Activated gamma-delta T cell treated with Interleukin-2 at 50 U/mL for 16 hours (primary cell): ENCODE data around the gene ANKRD6.

Experiments
- DNase-seq: peaks from one replicate; pipeline ENCODE4 v3.0.0-alpha.2; 2020

The ANKRD6 gene

DNA sequence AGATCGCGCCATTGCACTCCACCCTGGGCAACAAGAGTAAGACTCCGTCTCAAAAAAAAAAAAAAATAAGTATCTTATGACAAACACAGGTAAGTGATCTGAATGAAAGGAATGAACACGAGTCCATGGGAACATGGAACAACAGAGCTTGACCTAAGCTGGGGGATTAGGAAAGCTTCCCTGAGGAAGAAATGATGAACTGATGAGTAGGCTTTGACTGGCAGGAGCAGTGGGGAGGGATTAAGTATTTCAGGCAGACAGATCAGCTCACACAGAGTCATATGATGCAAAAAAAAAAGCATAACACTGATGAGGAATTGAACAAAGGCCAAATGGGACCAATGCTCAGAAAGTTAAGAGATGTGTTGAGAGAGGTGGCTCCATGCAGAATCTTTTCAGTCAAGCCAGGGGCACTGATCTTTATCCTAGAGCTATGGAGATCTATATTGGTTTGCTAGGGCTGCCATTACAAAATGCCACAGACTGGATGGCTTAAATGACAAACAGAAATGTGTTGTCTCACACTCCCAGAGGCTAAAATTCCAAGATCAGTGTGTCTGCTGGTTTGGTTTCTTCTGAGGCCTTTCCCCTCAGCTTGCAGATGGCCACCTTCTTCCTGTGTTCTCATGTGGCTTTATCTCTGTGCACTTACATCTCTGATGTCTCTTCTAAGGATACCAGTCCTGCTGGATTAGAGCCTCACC lies 85.6 kb downstream of the ANKRD6 start:
- DNase-seq, result no peak

DNA sequence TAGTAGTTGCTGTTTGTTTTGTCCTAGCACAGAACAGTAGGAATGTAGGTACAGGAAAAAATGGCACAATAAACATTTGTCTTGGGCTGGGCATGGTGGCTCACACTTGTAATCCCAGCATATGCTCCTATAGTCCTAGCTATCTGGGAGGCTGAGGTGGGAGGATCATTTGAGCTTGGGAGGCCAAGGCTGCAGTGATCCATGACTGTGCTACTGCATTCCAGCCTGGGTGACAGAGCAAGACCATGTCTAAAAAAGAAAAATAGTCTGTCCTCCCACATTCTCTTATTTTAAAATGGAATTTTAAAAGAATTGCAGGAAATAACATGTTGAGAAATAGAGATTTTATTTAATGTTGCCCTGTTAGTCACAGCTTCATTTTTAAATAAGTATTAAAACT lies 87.8 kb downstream of the ANKRD6 start:
- DNase-seq, result no peak

DNA sequence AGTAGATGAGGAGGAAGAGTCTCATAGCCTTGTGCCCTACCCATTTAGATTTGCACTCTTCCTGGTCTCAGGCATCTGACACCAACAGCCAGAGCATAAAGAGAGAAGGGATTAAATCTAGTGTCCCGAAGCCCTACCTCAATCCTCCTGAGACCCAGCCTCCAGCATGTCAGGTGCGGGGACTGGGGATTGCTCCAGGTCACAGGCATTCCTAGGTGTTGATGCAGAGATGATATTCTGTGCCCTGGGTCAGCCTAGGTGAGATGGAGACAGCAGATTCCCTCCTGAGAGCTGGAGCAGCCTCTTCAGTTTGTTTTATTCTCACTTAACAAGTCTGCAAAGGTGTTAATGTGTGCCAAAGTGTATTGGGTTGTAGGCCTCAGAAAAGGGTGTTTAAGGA lies 89.8 kb downstream of the ANKRD6 start:
- DNase-seq, result no peak

DNA sequence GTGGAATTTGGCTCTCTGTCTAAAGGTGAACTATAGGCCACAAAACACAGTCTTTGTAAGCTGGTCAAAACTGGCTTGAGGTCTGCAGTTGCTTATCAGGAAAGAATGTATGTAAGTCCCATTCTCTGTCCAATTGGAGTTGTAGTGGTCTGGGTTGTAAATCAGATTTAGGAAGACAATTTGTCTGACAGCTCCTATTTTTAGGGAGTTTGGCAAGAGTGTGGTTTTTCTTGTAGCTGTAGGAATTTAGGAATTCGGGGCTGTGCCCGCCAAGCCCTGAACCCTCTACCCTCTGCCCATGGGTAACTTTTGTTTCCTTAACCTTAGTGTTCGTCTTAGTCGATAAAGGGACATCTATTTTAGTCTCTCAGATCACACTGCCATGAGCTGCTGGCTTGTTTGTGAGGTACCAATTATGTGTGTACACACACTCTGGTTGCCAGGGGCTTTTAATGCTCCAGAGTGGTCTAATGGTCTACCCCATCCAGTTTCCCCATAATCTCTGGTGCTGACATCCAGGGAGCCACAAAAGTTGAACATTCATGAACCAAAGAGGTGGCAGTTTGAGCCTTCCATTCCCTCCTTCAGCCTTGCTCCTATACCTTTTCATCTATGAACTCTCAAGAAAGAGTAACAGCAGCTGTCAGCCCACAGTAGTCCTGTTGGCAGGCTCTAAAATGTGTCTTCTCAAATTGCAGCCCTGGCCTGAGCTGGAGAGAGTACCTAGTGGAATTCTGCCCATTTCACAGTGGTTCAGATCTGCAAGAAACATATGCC lies 93.0 kb downstream of the ANKRD6 start:
- no peak for DNase-seq

DNA sequence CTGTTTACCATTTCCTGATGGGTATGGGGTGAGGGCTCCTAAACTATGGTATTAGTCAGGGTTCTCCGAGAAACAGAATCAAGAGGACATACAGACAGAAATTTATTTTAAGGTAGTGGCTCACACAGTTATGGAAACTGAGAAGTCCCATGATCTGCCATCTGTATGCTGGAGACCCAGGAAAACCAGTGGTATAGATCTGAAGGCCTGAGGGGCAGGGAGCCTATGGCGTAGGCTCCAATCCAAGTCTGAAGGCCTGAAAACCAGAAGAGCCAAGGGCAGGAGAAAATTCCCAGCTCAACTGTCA lies 93.6 kb downstream of the ANKRD6 start:
- no peak for DNase-seq

DNA sequence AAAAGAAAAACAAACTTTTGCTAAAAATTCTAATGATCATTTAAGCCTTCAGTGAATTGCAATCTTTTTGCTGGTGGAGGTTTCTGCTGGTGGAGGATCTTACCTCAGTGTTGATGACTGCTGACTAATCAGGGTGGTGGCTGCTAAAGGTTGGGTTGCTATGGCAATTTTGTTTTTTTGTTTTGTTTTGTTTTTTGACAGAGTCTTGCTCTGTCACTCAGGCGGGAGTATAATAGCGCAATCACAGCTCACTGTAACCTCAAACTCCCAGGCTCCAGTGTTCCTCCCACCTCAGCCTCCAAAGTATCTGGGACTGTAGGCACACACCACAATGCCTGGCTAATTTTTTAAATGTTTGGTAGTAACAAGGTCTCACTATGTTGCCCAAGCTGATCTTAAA lies 94.7 kb downstream of the ANKRD6 start:
- DNase-seq, result no peak

DNA sequence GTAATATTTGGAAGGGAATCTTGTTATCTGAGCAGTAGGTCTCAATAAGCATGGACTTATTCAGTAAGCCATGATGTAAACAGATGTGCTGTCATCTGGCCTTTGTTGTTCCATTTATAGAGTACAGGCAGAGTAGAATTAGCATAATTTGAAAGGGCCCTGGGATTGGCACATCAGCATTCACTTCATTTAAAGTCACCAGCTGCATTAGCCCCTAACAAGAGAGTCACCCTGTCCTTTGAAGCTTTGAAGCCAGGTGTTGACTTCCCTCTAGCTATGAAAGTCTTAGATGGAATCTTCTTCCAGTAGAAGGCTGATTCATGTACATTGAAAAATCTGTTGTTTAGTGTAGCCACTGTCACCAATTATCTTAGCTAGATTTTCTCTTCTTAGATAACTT lies 95.9 kb downstream of the ANKRD6 start:
- no peak for DNase-seq

DNA sequence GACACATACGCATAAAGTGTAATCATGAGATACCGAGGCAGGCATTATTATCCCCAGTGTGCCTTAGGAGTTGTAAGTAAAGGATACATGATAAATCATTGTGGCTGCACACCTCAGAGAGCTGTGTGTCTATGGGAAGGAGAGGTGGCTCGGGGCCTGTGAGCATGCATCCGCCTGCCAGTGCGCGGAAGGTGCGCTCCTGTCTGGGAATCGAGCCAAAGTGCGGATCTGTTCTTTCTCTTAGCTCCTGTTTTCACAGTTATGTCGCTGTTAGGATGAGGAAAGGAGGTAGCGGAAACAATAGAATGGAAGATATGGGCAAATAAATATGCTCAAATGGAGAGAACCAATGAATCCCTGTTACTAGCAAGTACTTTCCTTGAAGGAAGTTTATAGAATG lies 98.0 kb downstream of the ANKRD6 start:
- DNase-seq, result no peak

DNA sequence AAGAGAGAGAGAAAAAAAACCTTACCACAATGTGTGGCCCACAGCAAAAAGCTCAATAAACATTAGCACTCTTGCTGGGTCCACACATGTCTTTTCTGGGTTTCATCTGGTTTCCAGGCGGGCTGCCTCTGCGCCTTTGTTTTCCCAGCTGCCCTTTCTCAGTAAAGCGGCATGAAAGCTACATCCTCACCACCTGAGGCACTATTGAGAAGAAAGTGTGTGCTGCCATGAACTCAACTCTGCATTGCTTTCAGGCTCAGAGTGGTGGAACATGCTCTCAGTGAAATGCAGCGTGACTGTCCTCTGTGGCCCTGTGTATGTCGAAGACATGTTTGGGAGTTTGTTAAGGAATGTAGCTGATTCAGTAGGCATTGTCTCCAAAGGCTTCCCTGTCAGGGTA lies 103.3 kb downstream of the ANKRD6 start:
- no peak for DNase-seq

DNA sequence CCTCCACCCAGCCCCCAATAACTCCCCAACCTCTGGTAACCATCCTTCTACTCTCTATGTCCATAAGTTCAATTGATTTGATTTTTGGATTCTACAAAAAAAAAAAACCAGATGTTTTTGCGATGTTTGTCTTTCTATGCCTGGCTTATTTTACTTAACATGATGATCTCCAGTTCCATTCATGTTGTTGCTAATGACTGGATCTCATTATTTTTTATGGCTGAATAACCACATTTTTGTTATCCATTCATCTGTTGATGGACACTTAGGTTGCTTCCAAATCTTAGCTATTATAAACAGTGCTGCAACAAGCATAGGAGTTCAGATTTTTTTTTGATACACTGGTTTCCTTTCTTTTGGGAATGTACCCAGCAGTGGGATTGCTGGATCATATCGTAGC lies 106.8 kb downstream of the ANKRD6 start:
- DNase-seq, result no peak

DNA sequence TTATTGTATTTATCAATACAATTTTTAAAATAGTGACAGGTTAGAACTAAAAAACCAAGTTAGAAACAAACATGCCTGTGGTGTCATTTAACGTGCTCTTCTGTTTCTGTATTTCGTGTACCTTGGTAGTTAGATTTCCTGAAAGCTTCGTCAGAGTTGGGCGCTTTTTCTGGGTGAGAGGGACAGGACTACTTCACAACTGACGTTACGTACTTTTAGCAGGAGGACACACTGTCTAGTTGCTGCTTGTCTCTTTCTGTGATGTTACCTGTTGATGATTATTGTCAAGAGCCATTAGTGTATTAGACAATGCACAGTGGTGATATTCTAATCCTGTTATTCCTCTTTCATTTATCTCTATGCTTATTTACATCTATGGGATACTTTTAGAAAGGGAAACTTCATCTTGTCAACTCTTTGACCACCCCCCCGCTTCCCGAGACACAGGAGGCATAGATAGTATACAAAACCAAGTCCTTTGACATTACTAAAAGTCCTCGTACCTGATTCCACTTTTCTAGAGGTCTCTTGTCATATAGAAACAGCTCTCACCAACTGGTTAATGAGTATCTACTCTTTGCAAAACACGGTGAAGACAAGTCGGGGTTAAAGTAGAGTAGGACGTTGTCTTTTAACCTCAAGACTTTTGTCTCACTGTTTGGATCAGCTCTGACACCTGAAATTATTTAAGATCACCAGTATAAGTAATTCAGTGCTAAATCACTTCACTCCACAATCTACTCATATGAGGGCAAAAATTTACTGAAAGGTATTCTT lies 109.3 kb downstream of the ANKRD6 start:
- DNase-seq, result no peak

DNA sequence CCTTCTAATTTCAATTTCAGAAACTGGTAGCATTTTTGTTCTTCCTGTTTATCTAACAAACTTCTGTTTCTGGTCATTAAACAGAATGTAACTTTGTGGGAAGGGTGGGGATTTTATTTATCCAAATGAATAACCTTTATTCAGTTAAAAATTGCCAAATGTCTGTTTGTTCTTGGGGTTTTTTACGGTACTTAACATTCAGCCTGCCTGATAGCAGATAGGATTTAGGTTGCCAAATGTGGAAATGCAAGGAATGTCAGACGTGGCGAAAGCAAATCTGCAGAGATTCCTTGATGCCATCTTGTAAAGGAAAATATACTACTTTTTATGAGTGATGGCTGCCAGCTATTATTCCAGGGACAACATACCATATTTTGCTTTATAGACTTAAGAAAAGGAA lies 109.9 kb downstream of the ANKRD6 start:
- no peak for DNase-seq

DNA sequence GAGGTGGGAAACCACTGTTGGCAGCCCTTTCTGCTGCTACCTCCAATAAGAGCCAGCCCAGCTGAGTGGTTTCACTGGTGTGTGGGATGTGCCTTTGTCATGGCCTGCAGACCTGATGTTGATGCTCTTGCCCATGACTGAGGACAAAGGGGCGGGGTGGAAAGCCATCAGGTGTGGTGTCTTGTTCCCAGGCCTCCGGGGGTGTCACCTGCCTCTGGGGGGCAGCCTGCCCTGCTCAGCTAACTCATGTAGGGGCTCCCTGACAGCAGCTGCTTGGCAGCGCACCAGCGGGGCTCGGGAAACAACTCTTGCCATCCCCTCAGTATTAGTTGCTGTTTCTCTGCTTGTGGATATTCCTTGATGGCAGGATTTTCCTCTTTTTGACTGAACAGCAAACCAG lies 114.3 kb downstream of the ANKRD6 start:
- no peak for DNase-seq

DNA sequence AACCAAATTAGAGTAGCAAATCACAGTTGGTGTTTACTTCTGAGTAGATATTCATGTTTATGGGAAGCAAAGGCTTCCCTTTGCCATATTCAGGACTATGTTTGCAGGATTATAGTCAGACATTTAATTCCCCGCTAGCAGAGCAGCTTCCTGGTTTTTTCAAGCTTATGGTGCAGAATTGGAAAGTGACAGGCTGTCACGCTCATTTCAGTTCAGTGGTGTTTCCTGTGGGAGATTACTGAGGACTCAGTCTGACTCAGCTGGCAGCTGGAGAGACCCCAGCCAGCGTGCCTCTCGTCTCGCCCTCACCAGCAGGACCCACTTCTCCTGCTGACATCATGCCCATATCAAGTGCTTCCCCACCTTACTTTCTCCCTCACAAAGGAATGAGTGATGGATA lies 120.5 kb downstream of the ANKRD6 start:
- no peak for DNase-seq

DNA sequence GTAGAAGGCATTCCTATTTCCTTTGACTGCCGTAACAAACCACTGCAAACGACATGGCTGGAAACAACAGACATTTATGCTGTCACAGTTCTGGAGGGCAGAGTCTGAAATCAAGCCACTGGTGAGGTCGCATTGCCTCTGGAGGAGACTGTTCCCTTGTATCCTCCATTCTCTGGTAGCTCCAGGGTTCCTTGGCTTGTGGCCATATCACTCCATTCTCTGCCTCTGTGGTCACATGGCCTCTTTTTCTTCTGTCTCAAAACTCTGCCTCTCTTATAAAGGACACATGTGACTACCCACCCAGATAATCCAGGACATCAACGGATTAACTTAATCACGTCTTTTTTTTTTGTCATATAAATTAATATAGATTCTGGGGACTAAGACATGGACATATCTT lies 121.2 kb downstream of the ANKRD6 start:
- DNase-seq, result no peak

DNA sequence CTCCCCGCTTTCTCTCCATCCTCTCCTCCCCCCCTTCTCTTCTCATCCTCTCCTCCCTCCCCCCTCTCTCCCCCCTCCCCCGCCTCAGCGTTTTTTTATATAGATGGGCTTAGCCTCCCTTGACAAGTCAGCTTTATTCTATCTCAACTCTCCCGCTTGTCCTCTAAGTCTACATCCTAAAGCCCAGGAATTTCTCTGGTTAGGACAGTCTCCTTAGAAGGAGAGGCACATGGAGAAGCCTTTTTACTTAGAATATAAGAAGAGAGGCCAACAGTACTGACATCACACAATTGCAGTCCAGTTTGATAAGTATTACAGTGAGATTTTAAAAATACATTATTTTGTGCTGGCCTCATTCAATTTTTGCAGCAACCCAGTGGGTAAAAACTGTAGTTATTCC lies 122.1 kb downstream of the ANKRD6 start:
- DNase-seq, result no peak

DNA sequence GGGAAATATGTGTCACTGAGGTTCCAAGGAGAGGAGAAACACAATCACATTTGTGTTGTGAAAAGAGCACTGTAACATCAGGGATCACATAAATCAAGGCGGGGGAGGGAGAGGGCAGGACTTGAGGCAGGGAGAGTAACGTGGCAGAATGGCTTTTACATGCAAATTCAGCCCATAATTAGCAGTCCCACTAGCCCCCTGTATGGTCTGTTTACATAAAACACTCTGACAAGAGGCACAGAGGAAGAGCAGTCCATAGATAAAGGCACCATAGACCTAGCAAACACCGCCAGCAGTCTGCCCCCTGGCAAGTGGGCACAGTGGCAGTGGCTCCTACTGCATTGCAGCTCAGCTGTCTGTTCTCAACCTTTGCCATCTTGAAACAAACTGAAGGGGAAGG lies 122.9 kb downstream of the ANKRD6 start:
- DNase-seq, result no peak

DNA sequence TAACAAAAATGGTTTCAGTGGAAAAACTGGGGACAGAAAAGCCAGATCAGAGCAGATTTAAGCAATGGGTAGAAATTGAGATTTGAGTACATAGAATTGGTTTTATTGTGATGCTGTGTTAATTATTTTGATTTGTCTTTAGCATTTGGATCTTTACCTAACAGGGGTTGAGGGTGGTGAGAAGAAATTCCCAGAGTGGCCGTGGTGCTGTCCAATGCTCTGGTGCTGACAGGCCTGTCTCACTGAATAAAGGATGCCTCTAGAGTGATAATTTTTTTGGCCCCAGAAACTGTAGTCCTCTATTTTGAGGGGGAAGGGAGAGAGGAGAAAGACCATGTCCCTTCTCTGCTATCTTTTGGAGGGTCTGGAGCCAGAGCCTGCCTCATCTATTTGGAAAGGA lies 126.5 kb downstream of the ANKRD6 start:
- DNase-seq, result no peak

DNA sequence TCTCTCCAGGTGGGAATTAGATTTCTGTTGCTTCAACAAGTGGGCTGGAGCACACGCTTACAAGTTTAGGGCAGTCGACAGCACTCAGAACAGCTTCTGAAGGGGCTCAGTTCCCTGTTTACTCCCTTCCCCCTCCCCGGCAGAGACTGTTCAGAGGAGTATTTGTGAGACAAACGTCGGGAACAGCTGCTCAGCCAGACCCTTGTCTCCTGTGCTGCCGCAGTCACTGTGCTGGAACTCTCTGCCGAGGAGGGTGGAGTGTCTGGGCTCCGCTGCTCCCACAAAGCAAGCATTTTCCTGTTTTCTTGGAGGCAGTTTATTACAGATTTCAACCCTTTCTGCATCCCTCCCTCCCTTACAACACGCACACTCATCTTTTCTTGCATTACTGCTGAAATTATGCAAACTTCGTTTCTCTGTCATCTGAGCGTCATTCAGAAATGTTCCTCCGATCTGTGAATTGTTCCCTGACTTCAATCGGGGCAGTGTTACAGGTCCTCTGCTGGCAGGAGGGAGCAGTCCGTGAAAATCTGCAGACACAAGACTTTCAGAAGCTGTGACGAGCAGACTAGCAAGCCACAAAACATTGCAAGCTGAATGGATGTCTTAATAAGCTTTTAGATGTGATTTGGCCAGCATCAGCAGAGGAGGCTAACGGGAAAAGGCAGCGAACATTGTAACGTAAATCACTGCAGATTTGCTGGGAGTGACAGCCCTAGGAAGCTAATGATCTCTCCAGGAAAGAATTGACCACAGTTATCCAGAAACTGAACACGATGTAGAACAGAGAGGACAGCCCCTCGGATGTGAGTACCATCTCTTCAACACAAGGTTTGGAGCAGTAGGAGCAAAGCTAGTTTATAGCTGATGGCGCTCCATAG lies 129.4 kb downstream of the ANKRD6 start:
- DNase-seq, result no peak

DNA sequence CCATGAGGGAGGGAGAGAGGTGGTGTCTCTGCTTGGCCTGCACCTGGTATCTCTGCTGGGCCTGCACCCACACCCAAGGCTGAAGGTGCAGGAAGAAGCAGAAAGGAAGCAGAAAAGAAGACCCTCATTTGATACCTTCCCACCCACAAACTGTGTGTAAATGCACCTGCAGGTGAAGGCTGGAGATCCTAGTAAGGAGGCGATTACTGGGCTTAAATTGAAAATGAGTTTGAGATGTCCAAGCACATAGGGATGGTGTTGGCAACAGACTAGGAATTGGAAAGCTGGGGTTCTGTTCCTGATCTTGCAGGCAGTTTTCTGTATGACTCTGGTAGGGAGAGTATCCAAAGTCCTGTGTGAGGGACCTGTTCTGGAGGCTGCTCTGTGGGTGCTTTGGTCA lies 130.9 kb downstream of the ANKRD6 start:
- DNase-seq, result no peak

DNA sequence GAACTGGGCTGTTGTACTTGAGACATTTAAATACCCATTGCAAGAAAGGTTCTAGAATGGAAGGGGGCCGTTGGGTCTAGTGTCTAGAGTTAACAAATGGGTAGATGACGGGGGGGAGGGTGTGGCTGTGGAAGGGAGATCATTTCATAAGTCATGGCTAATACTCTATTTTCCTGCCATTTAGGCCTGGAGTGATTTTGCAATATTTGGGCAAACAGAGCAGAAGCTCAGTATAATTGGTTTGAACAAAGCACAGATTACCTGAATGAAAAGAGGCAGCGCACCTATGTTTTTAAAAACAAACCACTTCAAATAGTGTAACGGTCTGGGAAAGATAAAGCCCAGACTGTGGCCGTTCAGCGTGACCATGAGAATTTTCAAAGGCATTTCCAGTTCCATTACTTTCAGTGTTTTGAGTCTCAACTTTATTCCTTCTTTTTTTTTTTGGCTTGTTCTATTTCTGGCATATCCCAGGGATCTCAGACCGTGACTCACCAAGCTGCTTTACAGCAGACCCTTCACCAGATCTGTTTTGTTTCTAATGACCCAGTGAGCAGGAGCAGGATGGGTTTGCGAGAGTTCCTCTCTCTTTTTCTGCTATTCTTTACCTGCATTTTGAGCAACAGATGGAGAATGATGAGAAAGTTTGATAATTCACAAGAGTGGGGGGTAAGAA lies 131.9 kb downstream of the ANKRD6 start:
- no peak for DNase-seq

DNA sequence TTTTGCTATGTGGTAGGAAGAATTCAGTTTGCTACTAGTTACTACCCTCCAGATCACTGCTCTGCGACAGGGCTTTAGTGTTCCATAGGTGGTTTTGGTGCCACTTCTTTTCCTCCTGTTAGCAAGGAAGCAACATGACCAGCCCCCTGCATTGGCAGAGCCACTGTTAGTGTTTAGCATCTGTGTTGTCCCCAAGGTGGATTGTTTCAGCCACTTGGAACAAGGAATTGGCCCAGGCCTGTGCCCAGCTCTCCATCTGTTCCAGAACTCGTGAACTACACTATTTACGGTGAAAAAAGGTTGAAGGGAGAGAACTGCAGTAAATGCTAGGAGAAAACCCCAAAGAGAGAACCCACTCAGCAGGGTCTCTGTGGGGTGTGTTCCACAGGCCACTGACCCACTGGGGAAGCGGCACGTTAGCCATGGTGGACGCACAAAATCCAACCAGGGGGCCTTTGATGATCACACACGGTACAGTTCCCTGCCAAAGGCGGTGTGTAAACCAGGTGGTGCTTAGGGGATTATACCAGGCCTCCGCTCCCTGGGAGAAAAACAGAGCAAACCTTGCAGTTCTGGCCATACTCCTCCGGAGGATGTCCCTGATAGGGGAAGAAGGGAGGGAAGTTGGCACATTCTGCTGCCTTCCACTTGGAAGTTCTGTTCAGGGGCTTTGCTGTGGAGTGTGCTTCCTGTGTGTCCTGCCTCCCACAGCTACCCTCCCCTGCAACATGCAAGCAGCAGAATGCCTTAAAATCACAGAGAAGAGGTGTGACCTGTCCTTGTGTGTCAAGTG lies 133.3 kb downstream of the ANKRD6 start:
- DNase-seq, result no peak
